ENCODE measurements around the gene FMN1.

FMN1 gene

DNA sequence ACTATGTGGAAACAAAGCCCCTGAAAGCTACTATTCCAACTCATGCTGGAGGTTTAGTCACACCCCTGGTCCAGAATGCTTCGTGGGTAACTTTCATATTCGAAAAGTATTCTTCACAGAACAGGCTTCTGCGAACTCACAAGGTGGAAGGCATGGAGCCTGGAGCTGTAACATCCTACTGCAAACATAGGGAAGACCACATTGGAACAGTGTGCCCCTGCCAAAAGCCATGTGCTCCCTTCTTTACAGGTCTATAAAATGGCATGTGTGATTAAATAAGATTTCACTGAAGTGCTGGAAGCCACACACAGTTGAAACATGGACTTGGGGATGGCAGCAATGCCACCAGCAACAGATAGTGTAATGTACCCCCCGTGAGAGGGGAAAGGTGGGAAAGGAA is 370.8 kb downstream of the FMN1 start:
- DNase-seq (ENCODE audit: low spot score), result no peak

- DNase-seq (ENCODE audit: low spot score), result no peak
These were observed 371.8 kb downstream of the FMN1 start for GRCh38 chr15:32822739-32823138.

GRCh38 chr15:32819448-32819847 is 375.1 kb downstream of the FMN1 start:
- no peak for DNase-seq (ENCODE audit: low spot score)

- peak; percentile 38 for DNase-seq (ENCODE audit: low spot score)
These were observed 375.6 kb downstream of the FMN1 start for GRCh38 chr15:32818758-32819447.

- DNase-seq (ENCODE audit: low spot score), result no peak
These were observed 376.9 kb downstream of the FMN1 start for GRCh38 chr15:32817577-32817976.

DNA sequence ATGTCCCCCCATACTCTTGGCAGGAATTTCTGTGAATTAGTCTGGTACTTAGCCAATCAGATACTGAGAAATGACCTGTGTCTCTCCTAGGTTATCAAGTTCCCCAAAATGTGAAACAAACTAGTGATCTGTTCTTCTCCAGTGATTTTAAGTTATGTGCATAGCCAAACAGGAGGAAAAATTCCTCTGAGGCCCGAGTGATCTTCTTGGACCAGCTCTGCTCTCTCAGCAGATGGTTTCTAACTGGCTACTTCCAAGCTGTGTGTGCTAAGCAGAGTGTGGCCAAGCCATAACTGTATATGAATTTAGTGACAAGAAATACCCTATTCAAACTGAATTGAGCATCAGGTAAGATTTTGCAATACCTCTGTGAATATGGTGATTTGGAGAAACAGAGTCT is 387.2 kb downstream of the FMN1 start:
- DNase-seq (ENCODE audit: low spot score), result no peak

DNA sequence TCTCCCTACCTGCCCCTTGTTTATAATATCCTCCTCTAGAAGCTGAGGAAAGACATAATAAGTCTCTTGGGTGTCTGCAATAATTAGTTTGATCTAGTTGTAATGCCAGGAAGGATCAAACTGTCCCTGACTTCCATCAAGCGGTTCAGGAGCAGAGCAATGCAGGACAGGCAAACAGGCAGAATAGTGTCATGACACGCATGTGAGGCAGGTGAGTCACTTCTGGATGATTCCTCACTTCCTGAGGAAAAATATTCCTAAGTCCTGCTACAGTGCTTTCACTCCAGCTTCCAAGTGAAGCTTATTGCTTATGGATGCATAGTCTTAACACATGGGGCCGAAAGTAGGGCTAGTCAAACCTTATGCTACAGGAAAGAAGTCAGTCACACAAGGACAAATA is 390.9 kb downstream of the FMN1 start:
- no peak for DNase-seq (ENCODE audit: low spot score)

DNA sequence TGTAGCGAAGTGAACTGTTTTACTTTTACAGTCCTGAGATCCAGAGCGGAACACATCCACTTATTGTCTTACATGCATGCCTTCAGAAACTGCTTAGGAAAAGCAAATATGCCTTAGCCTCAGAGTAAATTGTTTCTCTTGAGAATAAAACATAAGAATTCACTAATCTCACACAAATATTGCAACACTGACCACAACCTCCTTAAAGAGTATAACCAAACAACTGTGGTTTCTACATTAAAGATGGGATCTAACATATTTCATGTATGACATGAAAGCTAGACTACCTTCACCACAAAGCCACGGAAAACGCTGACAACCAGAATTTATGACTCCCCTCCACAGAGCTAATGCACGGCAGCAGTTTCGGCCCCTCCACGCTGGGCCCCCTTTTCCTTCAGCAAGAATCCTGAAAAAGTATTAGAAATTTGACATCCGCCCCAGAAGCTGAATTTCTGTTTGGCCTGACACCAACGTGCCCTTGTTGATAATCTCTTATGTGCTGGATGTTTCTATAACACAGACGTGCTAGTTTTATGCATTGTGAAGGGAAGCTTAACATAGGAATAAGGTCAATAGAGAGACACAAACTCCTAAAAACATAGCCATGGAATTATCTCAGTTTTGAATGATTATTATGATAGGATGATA is 392.1 kb downstream of the FMN1 start:
- peak; percentile 55 for DNase-seq (ENCODE audit: low spot score)

DNA sequence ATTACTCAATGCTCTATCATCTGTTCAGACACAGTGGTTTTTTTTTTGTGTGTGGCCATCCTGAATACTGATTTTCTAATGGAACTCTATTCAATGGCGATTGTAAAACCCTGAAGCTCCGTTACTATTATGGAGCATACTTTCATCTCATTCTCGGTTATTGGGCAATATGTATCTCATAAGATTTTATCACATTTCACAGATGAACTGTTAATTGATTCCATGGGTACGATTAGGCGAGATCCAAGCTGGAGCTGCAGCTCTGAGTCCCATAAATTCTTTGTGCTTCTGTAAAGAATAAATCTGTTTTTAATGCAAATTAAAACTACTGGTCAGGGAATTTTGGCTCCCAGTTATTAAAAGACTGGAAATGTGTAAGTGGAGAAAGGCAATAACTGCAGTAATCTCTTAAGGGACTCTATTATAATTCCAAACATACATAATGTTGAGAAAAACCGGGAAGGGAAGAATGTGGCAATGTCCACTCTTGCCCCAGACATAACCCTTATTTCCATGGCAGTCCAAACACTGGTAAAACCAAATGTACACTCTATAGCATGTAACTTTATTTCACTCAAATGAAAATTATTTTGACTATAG is 394.5 kb downstream of the FMN1 start:
- DNase-seq (ENCODE audit: low spot score), result no peak

GRCh38 chr15:32796856-32797255 is 397.7 kb downstream of the FMN1 start:
- no peak for DNase-seq (ENCODE audit: low spot score)

DNA sequence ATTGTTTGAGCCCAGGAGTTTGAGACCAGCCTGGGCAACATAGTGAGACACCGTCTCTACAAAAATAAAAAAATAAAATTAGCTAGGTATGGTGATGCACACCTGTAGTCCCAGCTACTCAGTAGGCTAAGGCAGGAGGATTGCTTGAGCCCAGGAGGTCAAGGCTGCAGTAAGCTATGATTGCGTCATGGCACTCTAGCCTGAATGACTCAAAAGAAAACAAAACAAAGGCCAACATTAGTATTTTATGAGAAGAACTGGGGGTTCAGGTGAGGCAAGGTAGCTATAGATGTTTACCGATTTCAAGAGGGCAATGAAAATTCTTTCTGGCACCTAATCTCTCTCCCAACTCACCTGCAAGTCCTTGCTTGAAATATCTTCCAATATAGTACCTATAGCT is 399.5 kb downstream of the FMN1 start:
- DNase-seq (ENCODE audit: low spot score), result no peak

DNA sequence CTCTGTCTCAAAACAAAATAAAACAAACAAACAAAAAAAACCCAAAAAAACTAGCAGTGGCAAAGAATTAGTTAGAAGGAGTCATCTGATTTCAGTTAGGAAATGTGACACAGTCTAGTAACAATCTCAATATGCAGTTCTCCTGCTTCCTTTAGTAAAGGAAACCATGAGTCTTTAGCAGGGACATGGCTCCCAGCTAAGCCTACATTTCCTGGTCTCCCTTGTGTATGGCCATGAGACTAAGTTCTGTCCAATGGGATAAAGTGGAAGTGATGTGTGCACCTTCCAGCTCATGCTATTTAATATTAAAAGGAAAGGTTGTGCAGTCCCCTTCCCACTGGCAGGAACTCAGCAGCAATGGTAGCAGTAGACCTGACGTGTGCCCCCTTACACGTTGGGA is 402.1 kb downstream of the FMN1 start:
- no peak for DNase-seq (ENCODE audit: low spot score)

DNA sequence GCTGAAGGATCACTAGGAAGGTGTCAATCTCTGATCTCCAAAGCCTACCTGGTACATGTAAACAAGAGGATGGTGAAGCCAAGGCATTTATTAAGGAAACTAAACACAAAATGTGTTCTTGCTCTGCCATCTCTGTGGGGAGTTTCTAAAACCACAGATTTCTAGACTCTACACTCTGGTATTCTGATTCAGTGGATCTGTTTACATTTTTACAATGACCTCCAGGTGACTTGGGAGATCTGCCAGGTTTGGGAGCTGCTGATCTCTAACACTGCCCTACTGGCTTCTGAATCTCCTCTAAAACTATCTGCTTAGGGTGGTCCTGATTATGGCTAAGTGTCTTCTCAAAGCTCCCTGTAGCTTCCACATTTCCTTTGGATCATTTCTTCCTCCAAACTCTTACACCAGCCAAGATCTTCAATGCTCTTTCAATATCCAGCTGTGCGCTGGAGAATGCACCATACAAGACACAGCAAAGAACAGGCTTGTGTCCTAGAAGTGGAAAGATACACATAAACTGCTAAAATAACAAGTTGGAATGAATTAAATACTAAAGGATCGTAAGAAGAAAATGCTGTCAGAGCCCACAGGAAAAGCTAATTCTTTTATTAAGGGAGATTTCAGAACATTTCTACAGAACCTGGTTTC is 404.0 kb downstream of the FMN1 start:
- peak; percentile 14 for DNase-seq (ENCODE audit: low spot score)

GRCh38 chr15:32787949-32788348 is 406.6 kb downstream of the FMN1 start:
- DNase-seq (ENCODE audit: low spot score), result no peak

DNA sequence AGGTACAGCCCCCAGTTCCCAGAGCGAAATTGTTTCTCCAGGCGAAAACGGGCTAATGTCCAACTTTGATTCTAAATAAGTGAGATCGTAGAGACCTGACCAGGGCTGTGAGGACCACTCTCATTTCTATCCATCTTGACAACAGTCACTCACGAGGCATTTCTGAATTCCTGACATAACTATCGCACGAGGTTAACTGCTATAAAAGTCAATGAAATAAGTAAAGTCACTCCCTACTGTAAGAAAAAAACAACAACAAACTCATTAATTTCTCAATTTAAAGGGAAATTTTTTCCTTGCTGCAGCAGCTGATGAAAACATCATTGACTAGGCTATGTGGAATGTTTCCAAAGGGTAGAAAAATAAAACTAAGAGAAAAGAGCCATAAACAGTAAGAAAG is 407.6 kb downstream of the FMN1 start:
- DNase-seq (ENCODE audit: low spot score), result no peak

- DNase-seq (ENCODE audit: low spot score), result no peak
These were observed 409.9 kb downstream of the FMN1 start for GRCh38 chr15:32784581-32784980.

- no peak for DNase-seq (ENCODE audit: low spot score)
These were observed 412.7 kb downstream of the FMN1 start for GRCh38 chr15:32781781-32782180.

GRCh38 chr15:32778391-32779176 is 415.9 kb downstream of the FMN1 start:
- DNase-seq (ENCODE audit: low spot score), result no peak

GRCh38 chr15:32775103-32775502 is 419.4 kb downstream of the FMN1 start:
- no peak for DNase-seq (ENCODE audit: low spot score)

- DNase-seq (ENCODE audit: low spot score), result peak; percentile 72
These were observed 420.5 kb downstream of the FMN1 start for GRCh38 chr15:32774022-32774421.

DNA sequence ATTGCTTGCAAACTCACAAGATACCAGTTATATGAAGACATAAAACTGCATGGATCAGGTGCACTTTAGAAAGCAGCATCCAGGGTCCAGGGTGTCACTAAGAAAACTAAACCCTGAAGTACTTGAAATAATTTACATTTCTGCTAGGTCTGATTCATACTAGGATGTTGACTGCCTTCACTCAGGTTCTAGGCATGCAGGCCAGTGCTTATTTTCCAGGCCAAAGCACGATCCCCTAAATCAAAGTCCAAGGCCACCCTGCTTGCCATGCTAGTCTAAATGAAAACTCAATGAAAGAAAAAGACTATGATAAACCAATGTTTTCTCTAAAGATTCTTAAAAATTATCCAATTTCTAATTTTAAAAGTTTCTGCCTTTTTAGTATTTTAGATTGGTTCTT is 427.3 kb downstream of the FMN1 start:
- DNase-seq (ENCODE audit: low spot score), result no peak

DNA sequence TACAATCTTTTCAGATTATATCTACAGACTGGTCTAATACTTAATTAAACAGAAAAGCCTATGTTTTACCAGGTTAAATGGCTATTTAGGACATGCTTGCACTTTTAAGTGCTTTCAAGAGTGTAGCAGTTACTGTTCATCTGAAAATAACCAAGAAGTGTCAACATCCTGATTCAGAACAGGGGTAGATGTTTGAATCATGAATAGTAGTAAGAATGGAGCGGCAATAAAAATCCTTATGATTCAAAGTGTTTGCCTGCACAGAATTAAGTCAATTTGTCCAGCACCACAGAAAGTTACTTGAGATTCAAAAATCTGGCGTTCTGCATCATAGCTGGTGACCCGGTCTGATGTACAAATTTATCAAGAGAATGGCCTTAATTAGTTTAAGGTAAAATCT is 428.4 kb downstream of the FMN1 start:
- no peak for DNase-seq (ENCODE audit: low spot score)

Data from hepatic stellate cell (primary cell).